ENCODE measurements around the gene PTPRT. TPM values are rescaled to one million over a fixed set of nuclear protein-coding genes. Genes with fewer than 3 reads are reported as not detected.

Gene PTPRT
- total RNA-seq, 1 experiment from 2014 or later: 0.20 TPM

GRCh38 chr20:42138729-42139128 is 1051.0 kb downstream of the PTPRT start:
- Histone ChIP-seq H3K4me3 (ENCODE audit: low read depth, low read length) (no peak overlapping the region), H3K9me3 (no peaks in the 10 kb centered on the region), H3K27me3 (replicated peaks; ENCODE audit: control insufficient read depth, insufficient read depth, low read length) (0 out of 2 replicates have a peak, but pooled peaks cover 2% of the 10 kb centered on the region), H3K4me1 (no peaks in the 10 kb centered on the region; the same call in 1 of the 2 replicates), H3K36me3 (ENCODE audit: control insufficient read depth, insufficient read depth, low read length) (no peaks in the 10 kb centered on the region)
- DNase-seq: no peak
- Mint-ChIP-seq H3K4me1 (ENCODE audit: low read depth, unreplicated experiment) (peaks cover 6% of the 10 kb centered on the region), H3K36me3 (ENCODE audit: insufficient read depth, unreplicated experiment) (no peaks in the 10 kb centered on the region), H3K4me3 (ENCODE audit: unreplicated experiment) (no peak overlapping the region), H3K27ac (ENCODE audit: unreplicated experiment) (no peak overlapping the region), H3K27me3 (ENCODE audit: insufficient read depth, unreplicated experiment) (peaks cover 7% of the 10 kb centered on the region), H3K9me3 (ENCODE audit: unreplicated experiment) (no peaks in the 10 kb centered on the region)
- CTCF ChIA-PET: no interaction called here
- intact Hi-C loops (cut with micrococcal nuclease; ENCODE audit: unreplicated experiment): no loop called here
- no peak for TF ChIP-seq CTCF (IDR thresholded peaks at IDR 0.05; ENCODE audit: insufficient read depth in 1 of 2, low read depth in 1 of 2, low read length in 1 of 2, severe bottlenecking in 1 of 2, unreplicated experiment in 1 of 2)
- POLR2A ChIA-PET: no interaction called here
- BruUV-seq (replicated peaks): no TSS peak

GRCh38 chr20:42134265-42135098 is 1055.2 kb downstream of the PTPRT start:
- CTCF ChIA-PET: interaction anchor here (0.6 kb wide), 1 partner anchor 1053 kb away, joined by 3 read pairs; no protein-coding TSS in a partner anchor
- no peak for DNase-seq
- TF ChIP-seq CTCF (IDR thresholded peaks at IDR 0.05; ENCODE audit: insufficient read depth in 1 of 2, low read depth in 1 of 2, low read length in 1 of 2, severe bottlenecking in 1 of 2, unreplicated experiment in 1 of 2): no peak

GRCh38 chr20:42130810-42131596 is 1058.7 kb downstream of the PTPRT start:
- intact Hi-C loops (cut with micrococcal nuclease; ENCODE audit: unreplicated experiment): no loop called here
- ChIA-PET CTCF (no interaction called here), POLR2A (no interaction called here)
- no peak for TF ChIP-seq CTCF (IDR thresholded peaks at IDR 0.05; ENCODE audit: insufficient read depth in 1 of 2, low read depth in 1 of 2, low read length in 1 of 2, severe bottlenecking in 1 of 2, unreplicated experiment in 1 of 2)
- H3K36me3 Mint-ChIP-seq (ENCODE audit: insufficient read depth, unreplicated experiment): no peaks in the 10 kb centered on the region
- DNase-seq: no peak
- no peak overlapping the region for H3K4me3 Mint-ChIP-seq (ENCODE audit: unreplicated experiment)
- no peak overlapping the region for H3K4me3 ChIP-seq (ENCODE audit: low read depth, low read length)
- no peaks in the 10 kb centered on the region; the same call in 1 of the 2 replicates for H3K4me1 ChIP-seq
- peaks cover 8% of the 10 kb centered on the region for H3K27me3 Mint-ChIP-seq (ENCODE audit: insufficient read depth, unreplicated experiment)
- no peaks in the 10 kb centered on the region for H3K27me3 ChIP-seq (replicated peaks; ENCODE audit: control insufficient read depth, insufficient read depth, low read length)
- no peak overlapping the region for H3K27ac Mint-ChIP-seq (ENCODE audit: unreplicated experiment)
- BruUV-seq (replicated peaks): no TSS peak
- peaks cover 6% of the 10 kb centered on the region for H3K4me1 Mint-ChIP-seq (ENCODE audit: low read depth, unreplicated experiment)
- no peaks in the 10 kb centered on the region for H3K9me3 ChIP-seq
- no peaks in the 10 kb centered on the region for H3K9me3 Mint-ChIP-seq (ENCODE audit: unreplicated experiment)
- H3K36me3 ChIP-seq (ENCODE audit: control insufficient read depth, insufficient read depth, low read length): no peaks in the 10 kb centered on the region

More at GRCh38 chr20:42134265-42135098, 1055.2 kb downstream of the PTPRT start:
- Histone ChIP-seq H3K27me3 (replicated peaks; ENCODE audit: control insufficient read depth, insufficient read depth, low read length) (no peaks in the 10 kb centered on the region), H3K9me3 (no peaks in the 10 kb centered on the region), H3K4me3 (ENCODE audit: low read depth, low read length) (no peak overlapping the region), H3K4me1 (no peaks in the 10 kb centered on the region; the same call in 1 of the 2 replicates), H3K36me3 (ENCODE audit: control insufficient read depth, insufficient read depth, low read length) (no peaks in the 10 kb centered on the region)
- no peaks in the 10 kb centered on the region for H3K9me3 Mint-ChIP-seq (ENCODE audit: unreplicated experiment)
- intact Hi-C loops (cut with micrococcal nuclease; ENCODE audit: unreplicated experiment): no loop called here
- H3K36me3 Mint-ChIP-seq (ENCODE audit: insufficient read depth, unreplicated experiment): no peaks in the 10 kb centered on the region
- POLR2A ChIA-PET: no interaction called here
- BruUV-seq (replicated peaks): no TSS peak
- H3K4me1 Mint-ChIP-seq (ENCODE audit: low read depth, unreplicated experiment): peaks cover 6% of the 10 kb centered on the region
- H3K27me3 Mint-ChIP-seq (ENCODE audit: insufficient read depth, unreplicated experiment): peaks cover 8% of the 10 kb centered on the region
- H3K4me3 Mint-ChIP-seq (ENCODE audit: unreplicated experiment): no peak overlapping the region
- no peak overlapping the region for H3K27ac Mint-ChIP-seq (ENCODE audit: unreplicated experiment)
